Measurements from ENCODE around the gene MAP7.

- TF ChIP-seq CTCF (IDR thresholded peaks at IDR 0.05; ENCODE audit: low read depth, low read length, missing input control) (no peak), JUND (IDR thresholded peaks at IDR 0.05) (no peak), YY1 (IDR thresholded peaks at IDR 0.05) (no peak), REST (IDR thresholded peaks at IDR 0.05) (no peak), TAF1 (conservative IDR thresholded peaks at IDR 0.05) (no peak), MAX (IDR thresholded peaks at IDR 0.05) (no peak), RAD21 (IDR thresholded peaks at IDR 0.05) (no peak), RXRA (IDR thresholded peaks at IDR 0.05) (no peak), GABPA (IDR thresholded peaks at IDR 0.05 in 1 of 2, conservative IDR thresholded peaks at IDR 0.05 in 1 of 2) (no peak), ZBTB33 (IDR thresholded peaks at IDR 0.05) (no peak), ATF3 (IDR thresholded peaks at IDR 0.05) (no peak), EGR1 (IDR thresholded peaks at IDR 0.05; ENCODE audit: low read depth in 2 of 2) (no peak), SP1 (IDR thresholded peaks at IDR 0.05) (no peak), FOXA1 (IDR thresholded peaks at IDR 0.05) (no peak)
Measured at GRCh38 chr6:136317971-136318370, 232.3 kb downstream of the MAP7 start.
